Keratinocyte (primary cell): ENCODE measurements around the gene SMG6. TPM values are rescaled to one million over a fixed set of nuclear protein-coding genes. Genes with fewer than 3 reads are reported as not detected.
A peak's percentile ranks its signal among the peaks of the same experiment; 100 is the strongest.

Experiments
- DNase-seq: peaks from one replicate; pipeline ENCODE4 v3.0.0-alpha.2; 2011; ENCODE audit warnings: low read depth, missing footprints, low spot score
- FAIRE-seq: peaks from 2 replicates; lab custom pipeline; 2011; peaks lifted over from hg19 to GRCh38; lab: Jason Lieb, UNC
- H2AFZ ChIP-seq: 2 replicates; pipeline ENCODE4 v1.6.0; 2012; ENCODE audit warnings: low read length, control low read depth, inconsistent platforms; ENCODE audit not compliant: control insufficient read depth
- H3K27ac ChIP-seq: 2 replicates; pipeline ENCODE4 v1.5.1; 2011; ENCODE audit warnings: low read length; ENCODE audit not compliant: control insufficient read depth, insufficient read depth
- H3K27me3 ChIP-seq: 3 replicates; pipeline ENCODE4 v1.6.0; 2011; ENCODE audit warnings: low read length; ENCODE audit not compliant: control insufficient read depth, insufficient read depth; ENCODE audit errors: extremely low read depth
- H3K36me3 ChIP-seq, 2 experiments: 2 replicates in 1 of 2; 3 replicates in 1 of 2; pipeline ENCODE4 v1.5.1; 2011; ENCODE audit warnings: low read length in 2 of 2, mild to moderate bottlenecking in 1 of 2; ENCODE audit not compliant: control insufficient read depth in 2 of 2, insufficient read depth in 2 of 2; ENCODE audit errors: extremely low read depth in 1 of 2
- H3K4me1 ChIP-seq: 3 replicates; pipeline ENCODE4 v1.5.1; 2011; ENCODE audit warnings: low read length; ENCODE audit not compliant: control insufficient read depth, insufficient read depth; ENCODE audit errors: extremely low read depth
- H3K4me2 ChIP-seq: 3 replicates; pipeline ENCODE4 v1.6.0; 2011; ENCODE audit warnings: low read depth, low read length; ENCODE audit not compliant: control insufficient read depth, insufficient read depth; ENCODE audit errors: extremely low read depth
- H3K4me3 ChIP-seq, 3 experiments: fragments of 200-600 bp in 1 of 3; sonication (generic) in 1 of 3; 2 replicates in 2 of 3; 3 replicates in 1 of 3; pipeline ENCODE4 v1.5.1; 2011 to 2016; ENCODE audit warnings: low read length in 3 of 3, mild to moderate bottlenecking in 3 of 3, control low read depth in 2 of 3, inconsistent platforms in 1 of 3, low read depth in 1 of 3, mixed read lengths in 1 of 3, mixed run types in 1 of 3, moderate library complexity in 1 of 3; ENCODE audit not compliant: control insufficient read depth in 2 of 3, insufficient read depth in 2 of 3; ENCODE audit errors: extremely low read depth in 1 of 3
- H3K79me2 ChIP-seq: 2 replicates; pipeline ENCODE4 v1.6.0; 2012; ENCODE audit warnings: low read length; ENCODE audit not compliant: control insufficient read depth, insufficient read depth
- H3K9ac ChIP-seq: 3 replicates; pipeline ENCODE4 v1.6.0; 2011; ENCODE audit warnings: low read length; ENCODE audit not compliant: control insufficient read depth, insufficient read depth; ENCODE audit errors: extremely low read depth
- H3K9me1 ChIP-seq: 3 replicates; pipeline ENCODE4 v1.6.0; 2011; ENCODE audit warnings: low read length; ENCODE audit not compliant: control insufficient read depth, insufficient read depth; ENCODE audit errors: extremely low read depth
- H3K9me3 ChIP-seq: 2 replicates; pipeline ENCODE4 v1.5.1; 2012; ENCODE audit warnings: low read depth, low read length; ENCODE audit not compliant: control insufficient read depth
- H4K20me1 ChIP-seq: 3 replicates; pipeline ENCODE4 v1.6.0; 2011; ENCODE audit warnings: low read length; ENCODE audit not compliant: control insufficient read depth, insufficient read depth; ENCODE audit errors: extremely low read depth
- EZH2 ChIP-seq: IDR thresholded peaks from one replicate; pipeline ENCODE4 v1.6.1; 2012; ENCODE audit warnings: inconsistent platforms, mild to moderate bottlenecking, low read length, moderate library complexity
- dilution Hi-C: fragments of 300-500 bp; cut with MboI; formaldehyde crosslinking; loops from one replicate; pipeline ENCODE4 v1.7.0; 2020; ENCODE audit warnings: low sequenced_read_pairs; ENCODE audit not compliant: extremely low pct_ligation_motif_present
- polyA plus RNA-seq, 5 experiments: library from polyadenylated mRNA; depleted of rRNA in 3 of 5; stranded (reverse) in 3 of 5; stranded (forward) in 1 of 5; unstranded in 1 of 5; fragments of >200 nt; gene quantifications; 1 replicate in 1 of 5; 2 replicates in 3 of 5; 3 replicates in 1 of 5; pipeline versions ENCODE4 v1.2.1 to v1.2.3, GENCODE V29; 2011 to 2012; ENCODE audit warnings: missing spikeins in 2 of 5, low read depth in 1 of 5, low replicate concordance in 1 of 5
- TF ChIP-seq, protein P1 (sequence below), 3 experiments: IDR thresholded peaks in 1 of 3; conservative IDR thresholded peaks in 1 of 3; optimal IDR thresholded peaks in 1 of 3; 2 replicates in 2 of 3; 3 replicates in 1 of 3; pipeline versions ENCODE3 to v1.5.1; 2011; ENCODE audit warnings: low read length in 3 of 3, mild to moderate bottlenecking in 3 of 3, moderate library complexity in 2 of 3, control low read depth in 1 of 3, inconsistent platforms in 1 of 3; ENCODE audit not compliant: insufficient read depth in 2 of 3; ENCODE audit errors: extremely low read depth in 1 of 3

Gene SMG6
- polyA plus RNA-seq, 1 donor (not counting 4 experiments of a cell fraction or from before 2014, with no cell fraction given): 3.6 TPM

- Histone ChIP-seq H3K27ac (no peak overlapping the region), H3K4me2 (no peak overlapping the region), H3K9me1 (no peaks in the 10 kb centered on the region), H3K79me2 (peaks cover 5% of the 10 kb centered on the region), H3K4me3 (no peak overlapping the region), H3K9ac (no peak overlapping the region), H2AFZ (no peak overlapping the region), H3K36me3 (peaks cover 0 to 1% of the 10 kb centered on the region in 2 experiments), H3K27me3 (no peaks in the 10 kb centered on the region), H3K4me1 (peaks cover 6% of the 10 kb centered on the region), H3K9me3 (no peaks in the 10 kb centered on the region), H4K20me1 (no peaks in the 10 kb centered on the region)
- dilution Hi-C loops: no loop called here
- TF ChIP-seq, protein P1, sequence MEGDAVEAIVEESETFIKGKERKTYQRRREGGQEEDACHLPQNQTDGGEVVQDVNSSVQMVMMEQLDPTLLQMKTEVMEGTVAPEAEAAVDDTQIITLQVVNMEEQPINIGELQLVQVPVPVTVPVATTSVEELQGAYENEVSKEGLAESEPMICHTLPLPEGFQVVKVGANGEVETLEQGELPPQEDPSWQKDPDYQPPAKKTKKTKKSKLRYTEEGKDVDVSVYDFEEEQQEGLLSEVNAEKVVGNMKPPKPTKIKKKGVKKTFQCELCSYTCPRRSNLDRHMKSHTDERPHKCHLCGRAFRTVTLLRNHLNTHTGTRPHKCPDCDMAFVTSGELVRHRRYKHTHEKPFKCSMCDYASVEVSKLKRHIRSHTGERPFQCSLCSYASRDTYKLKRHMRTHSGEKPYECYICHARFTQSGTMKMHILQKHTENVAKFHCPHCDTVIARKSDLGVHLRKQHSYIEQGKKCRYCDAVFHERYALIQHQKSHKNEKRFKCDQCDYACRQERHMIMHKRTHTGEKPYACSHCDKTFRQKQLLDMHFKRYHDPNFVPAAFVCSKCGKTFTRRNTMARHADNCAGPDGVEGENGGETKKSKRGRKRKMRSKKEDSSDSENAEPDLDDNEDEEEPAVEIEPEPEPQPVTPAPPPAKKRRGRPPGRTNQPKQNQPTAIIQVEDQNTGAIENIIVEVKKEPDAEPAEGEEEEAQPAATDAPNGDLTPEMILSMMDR (optimal IDR thresholded peaks at IDR 0.05 in 1 of 3, IDR thresholded peaks at IDR 0.05 in 1 of 3, conservative IDR thresholded peaks at IDR 0.05 in 1 of 3; ENCODE audit: extremely low read depth in 1 of 3, insufficient read depth in 2 of 3, low read length in 3 of 3): no peak
- no peak for TF ChIP-seq EZH2
- DNase-seq (no peak), FAIRE-seq (no peak)
Observed at GRCh38 chr17:2033153-2033552, 270.4 kb downstream of the SMG6 start.

GRCh38 chr17:2030779-2031163 lies 272.8 kb downstream of the SMG6 start:
- H3K27ac ChIP-seq: peak overlapping the region; percentile 89
- no peaks in the 10 kb centered on the region for H3K27me3 ChIP-seq
- peaks cover 5% of the 10 kb centered on the region for H3K79me2 ChIP-seq
- peaks cover 6% of the 10 kb centered on the region for H3K4me1 ChIP-seq
- no peaks in the 10 kb centered on the region for H3K9me1 ChIP-seq
- TF ChIP-seq, protein P1 (optimal IDR thresholded peaks at IDR 0.05 in 1 of 3, IDR thresholded peaks at IDR 0.05 in 1 of 3, conservative IDR thresholded peaks at IDR 0.05 in 1 of 3; ENCODE audit: extremely low read depth in 1 of 3, insufficient read depth in 2 of 3, low read length in 3 of 3): peak in 2 of 3 experiments; percentile 48 to 68
- no peak for TF ChIP-seq EZH2
- no peaks in the 10 kb centered on the region for H4K20me1 ChIP-seq
- H3K4me3 ChIP-seq: peak overlapping the region; percentile 80 to 99 (median 98)
- no peaks in the 10 kb centered on the region for H3K36me3 ChIP-seq
- DNase-seq: no peak
- FAIRE-seq: peak; percentile 23
- H2AFZ ChIP-seq: no peak overlapping the region
- dilution Hi-C loops: no loop called here
- H3K9ac ChIP-seq: peak overlapping the region; percentile 96
- no peaks in the 10 kb centered on the region for H3K9me3 ChIP-seq
- H3K4me2 ChIP-seq: peak overlapping the region; percentile 89
